ENCODE measurements around the gene HIRA. TPM values are rescaled to one million over a fixed set of nuclear protein-coding genes. Genes with fewer than 3 reads are reported as not detected.
A peak's percentile ranks its signal among the peaks of the same experiment; 100 is the strongest.
"Not testable (repeated sequence)": the region's sequence is repeated elsewhere in the genome, so short reads cannot be mapped to it uniquely, and the experiment has no call there.

The HIRA gene
- total and polyA plus RNA-seq, 2 experiments from 2014 or later: 17.1 to 36.9 TPM

- Histone ChIP-seq H3K27ac (no peak overlapping the region), H3K4me3 (no peak overlapping the region), H3K4me1 (ENCODE audit: low read depth) (no peaks in the 10 kb centered on the region), H3K36me3 (peaks cover 34% of the 10 kb centered on the region), H3K27me3 (no peaks in the 10 kb centered on the region), H3K9me3 (ENCODE audit: low read depth) (no peaks in the 10 kb centered on the region)
- TF ChIP-seq, protein P1, sequence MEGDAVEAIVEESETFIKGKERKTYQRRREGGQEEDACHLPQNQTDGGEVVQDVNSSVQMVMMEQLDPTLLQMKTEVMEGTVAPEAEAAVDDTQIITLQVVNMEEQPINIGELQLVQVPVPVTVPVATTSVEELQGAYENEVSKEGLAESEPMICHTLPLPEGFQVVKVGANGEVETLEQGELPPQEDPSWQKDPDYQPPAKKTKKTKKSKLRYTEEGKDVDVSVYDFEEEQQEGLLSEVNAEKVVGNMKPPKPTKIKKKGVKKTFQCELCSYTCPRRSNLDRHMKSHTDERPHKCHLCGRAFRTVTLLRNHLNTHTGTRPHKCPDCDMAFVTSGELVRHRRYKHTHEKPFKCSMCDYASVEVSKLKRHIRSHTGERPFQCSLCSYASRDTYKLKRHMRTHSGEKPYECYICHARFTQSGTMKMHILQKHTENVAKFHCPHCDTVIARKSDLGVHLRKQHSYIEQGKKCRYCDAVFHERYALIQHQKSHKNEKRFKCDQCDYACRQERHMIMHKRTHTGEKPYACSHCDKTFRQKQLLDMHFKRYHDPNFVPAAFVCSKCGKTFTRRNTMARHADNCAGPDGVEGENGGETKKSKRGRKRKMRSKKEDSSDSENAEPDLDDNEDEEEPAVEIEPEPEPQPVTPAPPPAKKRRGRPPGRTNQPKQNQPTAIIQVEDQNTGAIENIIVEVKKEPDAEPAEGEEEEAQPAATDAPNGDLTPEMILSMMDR (IDR thresholded peaks at IDR 0.05; ENCODE audit: low read depth, low read length): no peak
- DNase-seq (ENCODE audit: low read depth in 1 of 2, low spot score in 1 of 2): no peak
Observed at GRCh38 chr22:19331975-19332374, 99.6 kb downstream of the HIRA start.

- peaks cover 34% of the 10 kb centered on the region for H3K36me3 ChIP-seq
- no peaks in the 10 kb centered on the region for H3K4me1 ChIP-seq (ENCODE audit: low read depth)
- no peak overlapping the region for H3K27ac ChIP-seq
- TF ChIP-seq, protein P1 (IDR thresholded peaks at IDR 0.05; ENCODE audit: low read depth, low read length): no peak
- H3K27me3 ChIP-seq: no peaks in the 10 kb centered on the region
- no peaks in the 10 kb centered on the region for H3K9me3 ChIP-seq (ENCODE audit: low read depth)
- no peak overlapping the region for H3K4me3 ChIP-seq
- no peak for DNase-seq (ENCODE audit: low read depth in 1 of 2, low spot score in 1 of 2)
Observed at GRCh38 chr22:19331474-19331873, 100.1 kb downstream of the HIRA start.

DNA sequence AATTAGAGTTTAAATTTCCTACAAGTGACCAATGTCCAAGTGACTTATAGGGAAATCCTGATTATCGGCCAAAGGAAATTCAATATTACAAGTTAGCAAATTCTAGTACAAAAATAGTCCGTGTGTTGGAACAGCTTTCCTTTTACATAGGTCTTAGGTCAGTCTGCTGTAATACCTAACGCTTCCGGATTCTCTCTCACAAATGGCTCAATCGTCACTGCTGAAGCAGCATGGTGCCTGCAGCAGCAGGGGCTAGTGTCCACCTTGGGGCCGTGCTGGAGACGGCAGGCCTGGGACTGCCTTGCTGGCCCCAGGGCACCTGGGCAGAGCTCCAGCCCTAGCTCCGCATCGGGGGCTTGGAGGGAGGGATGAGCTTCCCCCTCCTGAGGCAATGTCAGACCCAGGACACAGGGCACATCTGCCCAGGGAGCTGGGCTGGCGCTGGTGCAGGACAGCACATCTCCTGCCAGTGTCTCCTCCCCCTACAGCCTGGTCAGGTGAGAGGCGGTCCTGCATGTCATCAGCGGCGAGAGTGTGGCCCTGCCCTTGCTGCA, 100.6 kb downstream of the HIRA start:
- Histone ChIP-seq H3K4me3 (no peak overlapping the region), H3K9me3 (ENCODE audit: low read depth) (no peaks in the 10 kb centered on the region), H3K27ac (no peak overlapping the region), H3K36me3 (peaks cover 31% of the 10 kb centered on the region), H3K27me3 (no peaks in the 10 kb centered on the region), H3K4me1 (ENCODE audit: low read depth) (no peaks in the 10 kb centered on the region)
- TF ChIP-seq, protein P1 (IDR thresholded peaks at IDR 0.05; ENCODE audit: low read depth, low read length): no peak
- DNase-seq (ENCODE audit: low read depth in 1 of 2, low spot score in 1 of 2): no peak

- H3K4me3 ChIP-seq; H3K27me3 ChIP-seq; H3K4me1 ChIP-seq (ENCODE audit: low read depth); H3K9me3 ChIP-seq (ENCODE audit: low read depth); DNase-seq (ENCODE audit: low read depth in 1 of 2, low spot score in 1 of 2); H3K27ac ChIP-seq: not testable (repeated sequence)
- H3K36me3 ChIP-seq: peaks cover 26% of the 10 kb centered on the region
Observed at GRCh38 chr22:19330205-19330604, 101.3 kb downstream of the HIRA start.

DNA sequence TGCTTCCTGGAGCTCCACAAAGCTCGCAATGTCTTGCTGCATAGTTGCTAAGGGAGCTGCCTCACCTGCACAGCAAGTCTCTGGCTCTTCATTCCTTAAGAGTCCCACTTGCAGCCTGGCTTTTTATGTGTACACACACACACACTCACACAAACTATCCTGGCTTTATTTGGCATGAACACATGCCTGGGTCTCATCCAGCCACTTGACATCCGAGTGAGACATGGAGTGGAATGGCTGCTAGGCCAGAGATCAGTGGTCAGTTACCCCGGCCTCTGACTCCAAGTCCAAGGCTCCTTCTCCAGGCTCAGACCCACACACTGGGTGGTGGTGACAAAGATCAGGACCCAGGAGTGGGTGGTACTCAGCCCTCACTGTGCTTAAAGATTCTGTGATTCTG, 102.1 kb downstream of the HIRA start:
- TF ChIP-seq, protein P1 (IDR thresholded peaks at IDR 0.05; ENCODE audit: low read depth, low read length): no peak
- H3K27ac ChIP-seq: peak overlapping the region; percentile 17
- H3K4me3 ChIP-seq: no peak overlapping the region
- no peak for DNase-seq (ENCODE audit: low read depth in 1 of 2, low spot score in 1 of 2)
- H3K9me3 ChIP-seq (ENCODE audit: low read depth): no peaks in the 10 kb centered on the region
- H3K27me3 ChIP-seq: no peaks in the 10 kb centered on the region
- H3K4me1 ChIP-seq (ENCODE audit: low read depth): no peaks in the 10 kb centered on the region
- peaks cover 19% of the 10 kb centered on the region for H3K36me3 ChIP-seq

- DNase-seq (ENCODE audit: low read depth in 1 of 2, low spot score in 1 of 2): peak in 1 of 2 donors; percentile 36
- no peaks in the 10 kb centered on the region for H3K9me3 ChIP-seq (ENCODE audit: low read depth)
- no peak overlapping the region for H3K4me3 ChIP-seq
- peaks cover 12% of the 10 kb centered on the region for H3K36me3 ChIP-seq
- H3K27ac ChIP-seq: no peak overlapping the region
- no peaks in the 10 kb centered on the region for H3K4me1 ChIP-seq (ENCODE audit: low read depth)
- no peaks in the 10 kb centered on the region for H3K27me3 ChIP-seq
- TF ChIP-seq, protein P1 (IDR thresholded peaks at IDR 0.05; ENCODE audit: low read depth, low read length): no peak
Observed at GRCh38 chr22:19325296-19325948, 106.1 kb downstream of the HIRA start.

DNA sequence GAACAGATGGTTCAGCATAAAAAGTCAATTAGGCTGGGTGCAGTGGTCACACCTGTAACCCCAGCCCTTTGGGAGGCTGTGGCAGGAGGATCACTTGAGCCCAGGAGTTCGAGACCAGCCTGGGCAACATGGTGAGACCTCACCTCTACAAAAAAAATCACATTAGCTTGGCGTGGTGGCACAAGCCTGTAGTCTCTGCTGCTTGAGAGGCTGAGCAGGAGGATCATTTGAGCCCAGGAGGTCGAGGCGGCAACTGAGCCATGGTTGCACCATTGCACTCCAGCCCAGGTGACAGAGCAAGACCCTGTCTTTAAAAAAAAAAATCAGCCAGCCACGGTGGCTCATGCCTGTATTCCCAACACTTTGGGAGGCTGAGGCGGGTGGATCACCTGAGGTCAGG, 108.1 kb downstream of the HIRA start:
- not testable (repeated sequence) for H3K9me3 ChIP-seq (ENCODE audit: low read depth); H3K36me3 ChIP-seq; DNase-seq (ENCODE audit: low read depth in 1 of 2, low spot score in 1 of 2)

More for the DNA sequence above, 108.1 kb downstream of the HIRA start:
- not testable (repeated sequence) for H3K4me1 ChIP-seq (ENCODE audit: low read depth); H3K27ac ChIP-seq; H3K27me3 ChIP-seq; H3K4me3 ChIP-seq

Measured in cardiac muscle cell (in vitro differentiated cells and primary cell).